A673 (cell line): Measurements from ENCODE around the gene NPHP1. TPM values are rescaled to one million over a fixed set of nuclear protein-coding genes. Genes with fewer than 3 reads are reported as not detected.

Experiments
- BruUV-seq: library from RNA; stranded (reverse); fragments of 400-500 nt; replicated peaks from 2 replicates; lab custom pipeline; 2021; lab: Mats Ljungman, UMichigan
- CTCF ChIA-PET: fragments of 300-600 bp; sonication (Branson Sonifier 250); formaldehyde crosslinking; loops from one replicate; lab custom pipeline; 2022; ENCODE audit warnings: antibody characterized with exemption; lab: Charles Lee
- POLR2A ChIA-PET: fragments of 300-600 bp; sonication (Branson Sonifier 250); formaldehyde crosslinking; loops from one replicate; lab custom pipeline; 2022; ENCODE audit warnings: antibody characterized with exemption; ENCODE audit not compliant: low non-redundant PET; lab: Charles Lee
- DNase-seq: peaks from one replicate; pipeline ENCODE4 v3.0.0-alpha.2; 2015; ENCODE audit warnings: low spot score
- H3K27ac ChIP-seq: fragments of 200-600 bp; sonication (generic); 2 replicates; pipeline ENCODE4 v1.5.1; 2016; ENCODE audit warnings: mixed run types, low read depth, mild to moderate bottlenecking, mixed read lengths, antibody characterized with exemption, low read length; ENCODE audit not compliant: poor library complexity, severe bottlenecking
- H3K27me3 ChIP-seq: fragments of 200-600 bp; sonication (generic); replicated peaks from 2 replicates; pipeline ENCODE4 v1.6.1; 2017; ENCODE audit warnings: mixed run types, low read depth, mild to moderate bottlenecking, mixed read lengths, antibody characterized with exemption, low read length; ENCODE audit not compliant: insufficient read depth, poor library complexity
- H3K36me3 ChIP-seq: fragments of 200-600 bp; sonication (generic); 2 replicates; pipeline ENCODE4 v1.6.1; 2016; ENCODE audit warnings: mixed run types, mild to moderate bottlenecking, mixed read lengths, antibody characterized with exemption, low read length; ENCODE audit not compliant: insufficient read depth, poor library complexity, severe bottlenecking
- H3K4me1 ChIP-seq: fragments of 200-600 bp; sonication (generic); 2 replicates; pipeline ENCODE4 v1.6.1; 2017; ENCODE audit warnings: mixed run types, mild to moderate bottlenecking, mixed read lengths, antibody characterized with exemption, low read length; ENCODE audit not compliant: insufficient read depth, poor library complexity, severe bottlenecking
- H3K4me3 ChIP-seq: fragments of 200-600 bp; sonication (generic); 2 replicates; pipeline ENCODE4 v1.5.1; 2016; ENCODE audit warnings: low read depth, mixed run types, mild to moderate bottlenecking, mixed read lengths, low read length; ENCODE audit not compliant: poor library complexity, severe bottlenecking
- H3K9me3 ChIP-seq: fragments of 200-600 bp; sonication (generic); 2 replicates; pipeline ENCODE4 v1.6.1; 2016; ENCODE audit warnings: mixed run types, low read depth, mild to moderate bottlenecking, mixed read lengths, antibody characterized with exemption, low read length; ENCODE audit not compliant: poor library complexity, severe bottlenecking
- EZH2 ChIP-seq: fragments of 200-600 bp; sonication (generic); IDR thresholded peaks from 2 replicates; pipeline ENCODE4 v1.6.1; 2017; ENCODE audit warnings: borderline replicate concordance, low read depth, mild to moderate bottlenecking, mixed read lengths, antibody characterized with exemption, low read length; ENCODE audit not compliant: poor library complexity, severe bottlenecking
- intact Hi-C: fragments of 100-400 bp; cut with micrococcal nuclease; formaldehyde crosslinking; loops from one replicate; pipeline ENCODE4 v1.10.0; 2022; ENCODE audit not compliant: unreplicated experiment
- total RNA-seq: library from RNA; stranded (reverse); gene quantifications from 2 replicates; pipeline ENCODE4 v1.2.3, GENCODE V29; 2021
- TF ChIP-seq, protein P1 (sequence below): fragments of 300-800, 200-600 bp; sonication (generic); conservative IDR thresholded peaks from 2 replicates; pipeline ENCODE4 v1.5.1; 2017; ENCODE audit warnings: low read depth, mild to moderate bottlenecking, antibody characterized with exemption, low read length, moderate library complexity, mixed read lengths

The NPHP1 gene
- total RNA-seq, 1 experiment from 2014 or later, result 4.5 TPM

DNA sequence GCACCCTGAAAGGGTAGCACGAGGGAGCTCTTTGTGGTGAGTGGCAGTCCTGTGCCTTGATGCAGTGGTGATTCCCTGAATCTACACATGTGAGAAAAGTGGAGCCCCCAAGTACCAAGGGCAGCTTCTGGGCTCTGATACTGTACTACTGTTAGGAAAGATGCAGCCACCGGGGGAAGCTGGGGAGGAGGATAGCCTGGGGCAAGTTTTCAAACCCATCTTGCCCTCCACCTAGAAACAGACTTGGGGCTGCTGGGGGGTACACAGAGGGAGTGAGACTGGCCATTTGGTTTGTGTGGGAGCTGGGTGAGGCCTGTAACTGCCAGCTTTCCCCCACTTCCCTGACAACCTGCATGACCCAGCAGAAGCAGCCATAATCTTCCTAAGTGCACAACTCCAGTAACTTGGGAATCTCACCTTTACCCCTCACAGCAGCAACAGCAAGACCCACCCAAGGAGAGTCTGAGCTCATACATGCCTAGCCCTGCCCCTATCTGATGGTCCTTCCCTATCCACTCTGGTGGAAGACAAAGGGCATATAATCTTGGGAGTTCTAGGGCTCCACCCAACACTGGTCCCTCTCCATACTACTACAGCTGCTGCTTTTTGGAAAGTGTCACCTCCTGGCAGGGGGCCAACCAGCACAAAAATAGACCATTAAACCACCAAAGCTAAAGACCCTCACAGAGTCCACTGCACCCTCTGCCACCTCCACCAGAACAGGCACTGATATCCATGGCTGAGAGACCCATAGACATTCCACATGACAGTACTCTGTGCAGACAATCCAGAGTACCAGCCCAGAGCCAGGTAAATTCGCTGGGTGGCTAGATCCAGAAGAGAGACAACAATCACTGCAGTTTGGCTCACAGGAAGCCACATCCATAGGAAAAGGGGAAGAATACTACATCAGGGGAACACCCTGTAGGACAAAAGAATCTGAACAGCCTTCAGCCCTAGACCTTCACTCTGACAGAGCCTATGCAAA, 97.4 kb downstream of the NPHP1 start:
- no peak for DNase-seq
- Histone ChIP-seq H3K27me3 (no peaks in the 10 kb centered on the region), H3K36me3 (no peaks in the 10 kb centered on the region), H3K9me3 (no peaks in the 10 kb centered on the region), H3K4me1 (peaks cover 16% of the 10 kb centered on the region), H3K27ac (no peak overlapping the region), H3K4me3 (no peak overlapping the region)
- CTCF ChIA-PET, result no interaction called here
- BruUV-seq, result no TSS peak
- POLR2A ChIA-PET, result no interaction called here
- no peak for TF ChIP-seq EZH2
- TF ChIP-seq, protein P1, sequence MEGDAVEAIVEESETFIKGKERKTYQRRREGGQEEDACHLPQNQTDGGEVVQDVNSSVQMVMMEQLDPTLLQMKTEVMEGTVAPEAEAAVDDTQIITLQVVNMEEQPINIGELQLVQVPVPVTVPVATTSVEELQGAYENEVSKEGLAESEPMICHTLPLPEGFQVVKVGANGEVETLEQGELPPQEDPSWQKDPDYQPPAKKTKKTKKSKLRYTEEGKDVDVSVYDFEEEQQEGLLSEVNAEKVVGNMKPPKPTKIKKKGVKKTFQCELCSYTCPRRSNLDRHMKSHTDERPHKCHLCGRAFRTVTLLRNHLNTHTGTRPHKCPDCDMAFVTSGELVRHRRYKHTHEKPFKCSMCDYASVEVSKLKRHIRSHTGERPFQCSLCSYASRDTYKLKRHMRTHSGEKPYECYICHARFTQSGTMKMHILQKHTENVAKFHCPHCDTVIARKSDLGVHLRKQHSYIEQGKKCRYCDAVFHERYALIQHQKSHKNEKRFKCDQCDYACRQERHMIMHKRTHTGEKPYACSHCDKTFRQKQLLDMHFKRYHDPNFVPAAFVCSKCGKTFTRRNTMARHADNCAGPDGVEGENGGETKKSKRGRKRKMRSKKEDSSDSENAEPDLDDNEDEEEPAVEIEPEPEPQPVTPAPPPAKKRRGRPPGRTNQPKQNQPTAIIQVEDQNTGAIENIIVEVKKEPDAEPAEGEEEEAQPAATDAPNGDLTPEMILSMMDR, result no peak
- intact Hi-C loops, result no loop called here

DNA sequence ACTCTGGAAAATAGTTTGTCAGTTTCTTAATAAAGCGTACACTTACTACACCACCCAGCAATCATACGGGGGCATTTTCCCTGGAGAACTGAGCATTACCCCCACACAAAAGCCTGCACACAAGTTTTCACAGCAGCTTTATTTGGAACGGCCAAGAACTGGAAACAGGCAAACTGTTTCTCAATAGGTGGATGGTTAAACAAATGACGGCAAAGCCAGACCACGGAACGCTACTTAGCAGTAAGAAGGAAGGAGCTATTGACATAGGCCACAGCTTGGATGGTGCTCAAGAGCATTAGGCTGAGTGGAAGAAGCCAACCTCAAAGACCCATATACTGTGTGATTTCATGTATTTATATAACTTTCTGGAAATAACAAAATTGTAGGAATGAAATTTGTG, 98.2 kb downstream of the NPHP1 start:
- Histone ChIP-seq H3K4me3 (no peak overlapping the region), H3K9me3 (no peaks in the 10 kb centered on the region), H3K36me3 (no peaks in the 10 kb centered on the region), H3K27me3 (no peaks in the 10 kb centered on the region), H3K27ac (no peak overlapping the region), H3K4me1 (peaks cover 22% of the 10 kb centered on the region)
- POLR2A ChIA-PET, result no interaction called here
- TF ChIP-seq, protein P1, result no peak
- no peak for TF ChIP-seq EZH2
- no TSS peak for BruUV-seq
- DNase-seq, result peak; percentile 19
- intact Hi-C loops, result no loop called here
- CTCF ChIA-PET, result no interaction called here

DNA sequence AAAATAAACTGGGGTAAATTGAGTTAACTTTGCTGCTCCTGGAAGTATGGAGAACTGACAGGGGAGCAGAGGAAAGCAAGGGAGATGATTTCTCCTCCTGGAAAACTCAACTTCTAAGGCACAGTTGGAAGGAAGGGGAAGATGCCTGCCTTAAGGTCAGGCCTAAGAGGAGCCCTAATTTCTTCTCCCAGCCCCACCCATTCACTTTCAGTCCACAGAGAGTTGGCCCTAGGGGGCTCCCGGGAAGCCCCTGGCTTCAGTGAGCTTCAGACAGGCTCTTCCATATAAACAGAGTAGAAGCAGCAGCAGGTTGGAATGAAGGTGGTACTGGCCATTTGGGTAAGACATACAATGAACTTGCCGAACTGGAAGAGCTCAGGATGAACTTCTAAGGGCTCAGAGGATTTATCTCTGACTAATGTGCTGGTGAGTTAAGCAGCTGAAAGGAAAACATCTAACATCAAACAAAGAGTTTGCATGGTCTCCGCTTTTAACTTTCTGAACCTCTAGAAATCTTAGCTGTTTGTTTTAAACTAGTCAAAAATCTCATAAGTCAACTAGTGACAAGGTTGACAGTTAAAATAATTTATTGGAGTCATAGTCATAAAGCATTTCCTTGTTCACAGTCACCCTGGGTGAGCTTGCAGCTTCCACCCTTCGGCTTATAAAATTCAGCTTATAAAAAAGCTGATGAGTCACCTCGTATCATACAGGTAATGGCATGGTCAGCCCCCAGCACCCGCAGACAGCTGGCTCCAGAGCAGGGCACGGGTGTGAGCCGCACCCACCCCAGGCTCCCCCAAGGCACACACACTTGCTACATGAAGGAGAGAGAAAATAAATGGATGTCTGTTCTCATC, 99.0 kb downstream of the NPHP1 start:
- peak; percentile 61 for DNase-seq
- POLR2A ChIA-PET, result no interaction called here
- H3K9me3 ChIP-seq, result no peaks in the 10 kb centered on the region
- H3K4me3 ChIP-seq, result no peak overlapping the region
- H3K27me3 ChIP-seq, result no peaks in the 10 kb centered on the region
- intact Hi-C loops, result no loop called here
- no peak for TF ChIP-seq EZH2
- TF ChIP-seq, protein P1, result no peak
- CTCF ChIA-PET, result no interaction called here
- H3K4me1 ChIP-seq, result peaks cover 31% of the 10 kb centered on the region
- H3K36me3 ChIP-seq, result no peaks in the 10 kb centered on the region
- no peak overlapping the region for H3K27ac ChIP-seq
- no TSS peak for BruUV-seq
